ENCODE data around the gene CGREF1.
"Not testable (repeated sequence)": the region's sequence is repeated elsewhere in the genome, so short reads cannot be mapped to it uniquely, and the experiment has no call there.

GRCh38 chr2:27111392-27112078 is 7.4 kb downstream of the CGREF1 start:
- TF ChIP-seq CTCF (conservative IDR thresholded peaks at IDR 0.05 in 1 of 2, IDR thresholded peaks at IDR 0.05 in 1 of 2; ENCODE audit: low read depth in 1 of 2, low read length in 2 of 2); EZH2 (IDR thresholded peaks at IDR 0.05; ENCODE audit: low read length, missing control alignments): not testable (repeated sequence)
